ENCODE measurements around the gene FGF5.

FGF5 gene, protein sequence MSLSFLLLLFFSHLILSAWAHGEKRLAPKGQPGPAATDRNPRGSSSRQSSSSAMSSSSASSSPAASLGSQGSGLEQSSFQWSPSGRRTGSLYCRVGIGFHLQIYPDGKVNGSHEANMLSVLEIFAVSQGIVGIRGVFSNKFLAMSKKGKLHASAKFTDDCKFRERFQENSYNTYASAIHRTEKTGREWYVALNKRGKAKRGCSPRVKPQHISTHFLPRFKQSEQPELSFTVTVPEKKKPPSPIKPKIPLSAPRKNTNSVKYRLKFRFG

DNA sequence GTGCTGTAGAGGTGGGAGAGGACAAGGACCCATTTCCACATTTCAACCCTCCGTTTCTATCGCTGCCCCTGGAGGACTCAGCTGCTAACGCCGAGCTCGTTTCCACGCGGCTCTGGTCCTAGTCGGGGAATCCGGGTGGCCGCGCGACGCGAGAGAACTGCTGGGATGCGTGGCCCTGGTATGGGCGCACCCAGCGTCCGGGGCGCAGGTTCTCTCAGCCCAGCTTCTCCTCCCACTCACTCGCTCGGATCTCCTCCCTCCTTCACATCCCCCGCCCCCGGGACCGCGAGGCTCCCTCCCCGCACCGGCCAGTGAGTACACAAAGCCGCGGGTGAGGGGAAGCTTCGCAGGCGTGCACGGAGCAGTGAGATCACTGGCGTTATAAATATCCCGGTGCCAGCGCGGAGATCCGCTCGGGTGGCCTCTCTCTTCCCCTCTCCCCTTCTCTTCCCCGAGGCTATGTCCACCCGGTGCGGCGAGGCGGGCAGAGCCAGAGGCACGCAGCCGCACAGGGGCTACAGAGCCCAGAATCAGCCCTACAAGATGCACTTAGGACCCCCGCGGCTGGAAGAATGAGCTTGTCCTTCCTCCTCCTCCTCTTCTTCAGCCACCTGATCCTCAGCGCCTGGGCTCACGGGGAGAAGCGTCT is at the start of gene FGF5:
Gene FGF5 (plus strand): TSS at position 412 of the 649 bp plus-strand sequence. CDS start 161 bp downstream, at position 573.
- peak; percentile 77 for DNase-seq
- peaks cover 8% of the 10 kb centered on the region for H3K27me3 ChIP-seq (ENCODE audit: insufficient read depth, low read depth, severe bottlenecking)

DNA sequence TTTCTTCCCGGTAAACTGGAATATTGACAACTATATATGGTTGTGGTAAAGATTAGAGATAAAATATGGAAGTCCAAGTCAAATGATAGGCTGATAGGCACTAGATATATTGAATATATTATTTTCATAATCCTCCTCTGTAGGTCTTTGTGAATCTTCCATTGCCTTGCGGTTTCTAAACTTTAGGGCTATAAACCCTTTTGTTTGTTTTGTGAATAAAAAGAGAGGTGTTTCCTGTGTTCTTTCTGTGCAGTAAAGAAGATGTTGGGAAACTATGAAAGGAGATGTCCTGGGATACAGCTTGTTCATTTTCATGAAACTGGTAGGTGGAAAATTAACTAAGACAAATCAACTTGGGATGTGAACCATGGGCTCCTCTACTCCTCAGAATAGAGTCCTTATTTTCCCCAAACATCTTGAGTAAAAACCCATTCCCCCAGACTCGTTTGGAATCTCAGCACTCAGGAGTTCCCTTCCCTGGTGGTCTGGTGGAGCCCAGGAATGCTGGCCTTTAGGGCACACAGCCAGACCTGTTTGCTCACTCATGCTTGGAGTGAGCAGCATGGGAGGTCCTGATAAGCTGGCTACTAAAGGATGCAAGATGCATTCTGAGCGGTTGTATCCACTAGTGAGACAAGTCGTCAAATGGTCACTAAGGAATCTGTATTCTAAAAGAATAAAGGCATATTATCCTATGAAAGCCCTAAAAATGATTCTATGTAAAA is 47.0 kb upstream of the FGF5 start:
- TF ChIP-seq, protein P1, sequence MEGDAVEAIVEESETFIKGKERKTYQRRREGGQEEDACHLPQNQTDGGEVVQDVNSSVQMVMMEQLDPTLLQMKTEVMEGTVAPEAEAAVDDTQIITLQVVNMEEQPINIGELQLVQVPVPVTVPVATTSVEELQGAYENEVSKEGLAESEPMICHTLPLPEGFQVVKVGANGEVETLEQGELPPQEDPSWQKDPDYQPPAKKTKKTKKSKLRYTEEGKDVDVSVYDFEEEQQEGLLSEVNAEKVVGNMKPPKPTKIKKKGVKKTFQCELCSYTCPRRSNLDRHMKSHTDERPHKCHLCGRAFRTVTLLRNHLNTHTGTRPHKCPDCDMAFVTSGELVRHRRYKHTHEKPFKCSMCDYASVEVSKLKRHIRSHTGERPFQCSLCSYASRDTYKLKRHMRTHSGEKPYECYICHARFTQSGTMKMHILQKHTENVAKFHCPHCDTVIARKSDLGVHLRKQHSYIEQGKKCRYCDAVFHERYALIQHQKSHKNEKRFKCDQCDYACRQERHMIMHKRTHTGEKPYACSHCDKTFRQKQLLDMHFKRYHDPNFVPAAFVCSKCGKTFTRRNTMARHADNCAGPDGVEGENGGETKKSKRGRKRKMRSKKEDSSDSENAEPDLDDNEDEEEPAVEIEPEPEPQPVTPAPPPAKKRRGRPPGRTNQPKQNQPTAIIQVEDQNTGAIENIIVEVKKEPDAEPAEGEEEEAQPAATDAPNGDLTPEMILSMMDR (IDR thresholded peaks at IDR 0.05; ENCODE audit: low read depth, low read length) = no peak
- no peak overlapping the region for H3K4me3 ChIP-seq (ENCODE audit: low read depth, low read length)
- H3K9me3 ChIP-seq (ENCODE audit: severe bottlenecking) = no peaks in the 10 kb centered on the region
- no peak for DNase-seq
- no peaks in the 10 kb centered on the region for H3K27me3 ChIP-seq (ENCODE audit: insufficient read depth, low read depth, severe bottlenecking)
- H3K36me3 ChIP-seq = no peaks in the 10 kb centered on the region
- no peak overlapping the region for H3K27ac ChIP-seq

More for the DNA sequence above, at the start of gene FGF5:
- TF ChIP-seq, protein P1 (IDR thresholded peaks at IDR 0.05; ENCODE audit: low read depth, low read length) = no peak
- Histone ChIP-seq H3K9me3 (ENCODE audit: severe bottlenecking) (no peaks in the 10 kb centered on the region), H3K27ac (no peak within 1 kb of the TSS), H3K4me3 (ENCODE audit: low read depth, low read length) (peak within 1 kb of the TSS; percentile 52), H3K36me3 (no peaks in the 10 kb centered on the region)

DNA sequence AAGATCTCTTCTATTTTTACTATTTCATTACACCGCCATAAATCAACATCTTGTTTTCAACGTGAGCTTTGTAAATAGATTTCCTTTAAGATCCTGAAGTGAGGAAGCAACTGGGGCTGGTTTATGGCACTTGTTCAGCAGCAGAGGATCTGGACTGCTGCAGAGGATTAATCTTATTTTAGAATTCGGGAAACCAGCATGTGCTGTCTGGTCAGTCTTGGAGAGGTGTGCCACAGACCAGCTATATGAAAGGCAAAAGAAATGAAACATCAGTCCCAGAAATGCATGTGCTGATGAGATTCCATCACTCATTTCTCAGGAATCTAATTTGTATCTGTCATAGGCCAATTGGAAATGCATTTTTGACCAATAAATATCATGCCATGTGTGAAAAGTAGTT is 45.8 kb upstream of the FGF5 start:
- no peak overlapping the region for H3K27ac ChIP-seq
- H3K36me3 ChIP-seq = no peaks in the 10 kb centered on the region
- no peaks in the 10 kb centered on the region for H3K9me3 ChIP-seq (ENCODE audit: severe bottlenecking)
- H3K4me3 ChIP-seq (ENCODE audit: low read depth, low read length) = no peak overlapping the region
- TF ChIP-seq, protein P1 (IDR thresholded peaks at IDR 0.05; ENCODE audit: low read depth, low read length) = no peak
- H3K27me3 ChIP-seq (ENCODE audit: insufficient read depth, low read depth, severe bottlenecking) = no peaks in the 10 kb centered on the region
- no peak for DNase-seq

DNA sequence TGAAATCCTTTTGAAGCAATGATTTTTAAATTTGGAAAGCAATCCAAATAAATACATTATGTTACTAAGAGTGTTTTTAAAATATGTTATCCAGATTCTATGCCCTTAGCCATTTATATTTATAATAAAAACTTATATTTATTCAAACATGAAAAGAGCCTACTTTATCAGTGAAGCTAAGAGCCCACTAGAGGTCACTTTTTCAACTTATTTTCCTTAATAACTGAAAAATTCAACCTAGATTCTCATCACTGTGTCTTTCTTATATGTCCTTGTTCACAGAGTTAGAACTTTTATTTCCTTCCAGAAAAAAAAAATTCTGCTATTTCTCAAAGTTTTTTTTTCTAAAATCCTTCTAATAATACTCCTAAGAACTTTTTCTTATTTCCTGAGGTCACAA is 45.3 kb upstream of the FGF5 start:
- Histone ChIP-seq H3K9me3 (ENCODE audit: severe bottlenecking) (no peaks in the 10 kb centered on the region), H3K27ac (no peak overlapping the region), H3K4me3 (ENCODE audit: low read depth, low read length) (no peak overlapping the region), H3K36me3 (no peaks in the 10 kb centered on the region), H3K27me3 (ENCODE audit: insufficient read depth, low read depth, severe bottlenecking) (no peaks in the 10 kb centered on the region)
- DNase-seq = no peak
- TF ChIP-seq, protein P1 (IDR thresholded peaks at IDR 0.05; ENCODE audit: low read depth, low read length) = no peak

DNA sequence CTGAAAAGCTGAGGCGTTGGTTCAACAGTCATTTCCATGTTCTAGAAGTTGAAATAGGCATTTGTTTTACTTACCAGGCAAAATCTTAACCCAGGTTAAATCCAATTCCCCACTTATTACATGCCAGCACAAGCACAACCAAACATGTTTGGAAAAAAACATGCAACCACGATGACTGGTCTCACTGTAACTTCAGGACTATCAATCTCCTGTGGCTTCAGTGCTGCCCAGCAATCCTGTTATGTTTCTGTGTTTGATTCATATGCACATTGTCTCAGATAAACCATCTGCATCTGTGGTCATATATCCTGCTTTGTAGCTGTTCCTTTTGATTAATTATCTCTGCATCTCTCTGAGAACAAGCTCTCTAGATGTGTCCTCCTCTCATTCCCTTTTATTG is 40.9 kb upstream of the FGF5 start:
- no peaks in the 10 kb centered on the region for H3K36me3 ChIP-seq
- DNase-seq = no peak
- no peak overlapping the region for H3K27ac ChIP-seq
- H3K27me3 ChIP-seq (ENCODE audit: insufficient read depth, low read depth, severe bottlenecking) = no peaks in the 10 kb centered on the region
- TF ChIP-seq, protein P1 (IDR thresholded peaks at IDR 0.05; ENCODE audit: low read depth, low read length) = no peak
- H3K9me3 ChIP-seq (ENCODE audit: severe bottlenecking) = no peaks in the 10 kb centered on the region
- no peak overlapping the region for H3K4me3 ChIP-seq (ENCODE audit: low read depth, low read length)

Data from WERI-Rb-1 (cell line).